ENCODE results near the gene CSAD.
"Not testable (repeated sequence)": the region's sequence is repeated elsewhere in the genome, so short reads cannot be mapped to it uniquely, and the experiment has no call there.

CSAD gene

DNA sequence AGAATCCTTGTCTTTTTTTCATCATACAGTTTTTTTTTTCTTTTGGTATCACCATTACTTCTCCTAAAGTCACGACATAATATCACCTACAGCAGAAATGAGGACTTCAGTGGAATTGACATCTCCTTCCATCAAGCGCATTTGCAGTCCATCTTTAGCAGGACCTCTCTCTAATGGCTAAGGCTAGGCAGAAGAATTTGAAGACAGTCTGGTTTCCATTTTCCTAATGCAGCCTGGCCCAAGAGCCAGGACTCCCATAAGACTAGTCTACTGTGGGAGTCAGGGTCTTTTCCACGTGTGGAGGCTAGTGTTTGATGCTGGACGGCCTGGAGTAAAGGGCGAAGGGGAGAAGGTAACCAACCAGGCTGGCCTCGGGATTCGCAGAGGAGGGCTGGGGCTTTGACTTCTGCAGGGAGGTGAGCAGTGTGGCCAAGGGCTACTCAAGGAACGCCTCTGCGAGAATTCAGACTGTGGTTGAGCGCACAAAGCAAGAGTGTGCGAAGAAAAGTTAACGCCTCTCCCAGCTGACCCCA lies 972 bp downstream of the CSAD start:
- H3K27me3 ChIP-seq (ENCODE audit: insufficient read depth, low read length) = no peaks in the 10 kb centered on the region
- peaks cover 15% of the 10 kb centered on the region; the same call in 1 of the 2 replicates for H3K36me3 ChIP-seq (ENCODE audit: insufficient read depth, low read length)
- H2AFZ ChIP-seq (ENCODE audit: low read length, unreplicated experiment) = peak overlapping the region; percentile 86
- peak overlapping the region; percentile 85 for H3K27ac ChIP-seq (ENCODE audit: low read depth, low read length)
- peak overlapping the region; percentile 90 for H3K4me3 ChIP-seq (ENCODE audit: low read depth, low read length)
- peaks cover 35% of the 10 kb centered on the region for H3K4me1 ChIP-seq (ENCODE audit: control insufficient read depth, insufficient read depth, low read length, unreplicated experiment)
- H3K79me2 ChIP-seq (ENCODE audit: control insufficient read depth, insufficient read depth, low read length, unreplicated experiment) = peaks cover 23% of the 10 kb centered on the region

DNA sequence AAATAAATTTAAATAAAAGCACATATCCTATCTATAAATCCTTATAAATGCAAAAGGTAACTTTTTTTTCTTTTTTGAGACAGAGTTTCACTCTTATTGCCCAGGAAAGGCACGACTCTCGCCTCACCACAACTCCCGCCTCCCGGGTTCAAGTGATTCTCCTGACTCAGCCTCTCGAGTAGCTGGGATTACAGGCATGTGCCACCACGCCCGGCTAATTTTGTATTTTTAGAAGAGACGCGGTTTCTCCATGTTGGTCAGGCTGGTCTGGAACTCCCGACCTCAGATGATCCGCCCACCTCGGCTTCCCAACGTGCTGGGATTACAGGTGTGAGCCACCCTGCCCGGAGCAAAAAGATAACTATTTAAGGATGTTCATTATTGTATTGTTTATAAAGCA lies 1.9 kb downstream of the CSAD start:
- H3K36me3 ChIP-seq (ENCODE audit: insufficient read depth, low read length) = peaks cover 13% of the 10 kb centered on the region; the same call in 1 of the 2 replicates
- H3K79me2 ChIP-seq (ENCODE audit: control insufficient read depth, insufficient read depth, low read length, unreplicated experiment) = peaks cover 20% of the 10 kb centered on the region
- H3K27ac ChIP-seq (ENCODE audit: low read depth, low read length); H2AFZ ChIP-seq (ENCODE audit: low read length, unreplicated experiment); H3K27me3 ChIP-seq (ENCODE audit: insufficient read depth, low read length); H3K4me3 ChIP-seq (ENCODE audit: low read depth, low read length): not testable (repeated sequence)
- H3K4me1 ChIP-seq (ENCODE audit: control insufficient read depth, insufficient read depth, low read length, unreplicated experiment) = peaks cover 40% of the 10 kb centered on the region

DNA sequence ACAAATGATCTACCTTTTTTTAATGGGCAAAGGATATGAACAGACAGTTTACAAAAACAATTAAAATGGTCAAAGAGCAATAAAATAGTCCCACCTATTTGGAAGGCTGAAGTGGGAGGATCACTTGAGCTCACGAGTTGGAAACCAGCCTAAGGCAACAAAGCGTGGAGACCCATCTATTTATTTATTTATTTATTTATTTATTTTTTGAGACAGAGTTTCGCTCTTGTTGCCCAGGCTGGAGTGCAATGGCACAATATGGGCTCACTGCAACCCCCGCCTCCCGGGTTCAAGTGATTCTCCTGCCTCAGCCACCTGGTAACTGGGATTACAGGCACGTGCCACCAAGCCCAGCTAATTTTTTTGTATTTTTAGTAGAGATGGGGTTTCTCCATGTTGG lies 3.3 kb downstream of the CSAD start:
- not testable (repeated sequence) for H3K27me3 ChIP-seq (ENCODE audit: insufficient read depth, low read length); H2AFZ ChIP-seq (ENCODE audit: low read length, unreplicated experiment); H3K36me3 ChIP-seq (ENCODE audit: insufficient read depth, low read length); H3K27ac ChIP-seq (ENCODE audit: low read depth, low read length); H3K4me3 ChIP-seq (ENCODE audit: low read depth, low read length)
- Histone ChIP-seq H3K79me2 (ENCODE audit: control insufficient read depth, insufficient read depth, low read length, unreplicated experiment) (peaks cover 11% of the 10 kb centered on the region), H3K4me1 (ENCODE audit: control insufficient read depth, insufficient read depth, low read length, unreplicated experiment) (peaks cover 36% of the 10 kb centered on the region)

DNA sequence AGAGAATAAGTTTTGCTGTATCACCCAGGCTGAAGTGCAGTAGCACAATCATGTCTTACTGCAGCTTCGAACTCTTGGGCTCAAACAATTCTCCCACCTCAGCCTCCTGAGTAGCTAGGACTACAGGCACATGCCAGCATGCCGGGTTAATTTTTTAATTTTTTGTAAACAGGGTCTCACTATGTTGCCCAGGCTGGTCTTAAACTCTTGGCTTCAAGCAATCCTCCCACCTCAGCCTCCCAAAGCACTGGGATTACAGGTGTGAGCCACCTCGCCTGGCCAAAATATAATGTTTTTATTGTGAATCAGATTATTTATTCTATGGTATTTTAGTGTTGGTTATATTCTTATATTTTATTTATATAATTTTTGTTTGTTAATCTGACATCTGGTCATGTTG lies 4.0 kb downstream of the CSAD start:
- H3K79me2 ChIP-seq (ENCODE audit: control insufficient read depth, insufficient read depth, low read length, unreplicated experiment) = peaks cover 4% of the 10 kb centered on the region
- no peak overlapping the region for H2AFZ ChIP-seq (ENCODE audit: low read length, unreplicated experiment)
- no peak overlapping the region for H3K27ac ChIP-seq (ENCODE audit: low read depth, low read length)
- no peaks in the 10 kb centered on the region for H3K27me3 ChIP-seq (ENCODE audit: insufficient read depth, low read length)
- no peak overlapping the region for H3K4me3 ChIP-seq (ENCODE audit: low read depth, low read length)
- peaks cover 2% of the 10 kb centered on the region; the same call in 1 of the 2 replicates for H3K36me3 ChIP-seq (ENCODE audit: insufficient read depth, low read length)
- peaks cover 34% of the 10 kb centered on the region for H3K4me1 ChIP-seq (ENCODE audit: control insufficient read depth, insufficient read depth, low read length, unreplicated experiment)

DNA sequence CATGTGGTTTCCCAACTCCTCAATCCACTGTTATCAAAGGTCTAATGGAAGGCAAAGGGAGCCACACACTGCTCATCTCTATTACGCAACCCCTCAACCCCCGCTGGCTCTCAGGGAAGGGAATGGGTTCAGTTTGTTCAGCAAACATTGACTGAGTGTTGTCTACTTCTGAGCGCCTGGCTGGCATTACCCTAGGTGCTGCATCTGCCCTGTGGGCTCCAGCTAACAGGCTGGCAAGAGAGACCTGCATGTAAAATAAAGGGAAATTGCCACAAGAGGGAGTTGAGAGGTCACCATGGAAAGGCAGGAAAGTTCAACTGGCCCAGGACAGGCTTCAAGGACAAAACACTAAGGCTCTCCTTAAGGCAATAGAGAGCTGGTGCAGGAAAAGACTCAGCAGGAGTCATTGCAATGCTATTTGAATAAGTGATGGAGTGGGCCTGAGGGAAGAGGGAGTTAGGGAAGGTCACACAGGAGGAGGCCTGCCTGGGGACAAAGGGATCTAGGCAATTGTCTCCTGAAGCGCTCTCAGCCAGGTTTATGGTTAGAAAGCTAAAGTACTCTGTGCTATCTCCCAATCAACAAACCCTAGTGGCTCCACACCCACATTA lies 5.7 kb downstream of the CSAD start:
- Histone ChIP-seq H3K27ac (ENCODE audit: low read depth, low read length) (peak overlapping the region; percentile 29), H3K79me2 (ENCODE audit: control insufficient read depth, insufficient read depth, low read length, unreplicated experiment) (no peaks in the 10 kb centered on the region), H3K4me3 (ENCODE audit: low read depth, low read length) (no peak overlapping the region), H3K27me3 (ENCODE audit: insufficient read depth, low read length) (no peaks in the 10 kb centered on the region), H3K36me3 (ENCODE audit: insufficient read depth, low read length) (no peaks in the 10 kb centered on the region), H3K4me1 (ENCODE audit: control insufficient read depth, insufficient read depth, low read length, unreplicated experiment) (peaks cover 41% of the 10 kb centered on the region), H2AFZ (ENCODE audit: low read length, unreplicated experiment) (peak overlapping the region; percentile 29)

DNA sequence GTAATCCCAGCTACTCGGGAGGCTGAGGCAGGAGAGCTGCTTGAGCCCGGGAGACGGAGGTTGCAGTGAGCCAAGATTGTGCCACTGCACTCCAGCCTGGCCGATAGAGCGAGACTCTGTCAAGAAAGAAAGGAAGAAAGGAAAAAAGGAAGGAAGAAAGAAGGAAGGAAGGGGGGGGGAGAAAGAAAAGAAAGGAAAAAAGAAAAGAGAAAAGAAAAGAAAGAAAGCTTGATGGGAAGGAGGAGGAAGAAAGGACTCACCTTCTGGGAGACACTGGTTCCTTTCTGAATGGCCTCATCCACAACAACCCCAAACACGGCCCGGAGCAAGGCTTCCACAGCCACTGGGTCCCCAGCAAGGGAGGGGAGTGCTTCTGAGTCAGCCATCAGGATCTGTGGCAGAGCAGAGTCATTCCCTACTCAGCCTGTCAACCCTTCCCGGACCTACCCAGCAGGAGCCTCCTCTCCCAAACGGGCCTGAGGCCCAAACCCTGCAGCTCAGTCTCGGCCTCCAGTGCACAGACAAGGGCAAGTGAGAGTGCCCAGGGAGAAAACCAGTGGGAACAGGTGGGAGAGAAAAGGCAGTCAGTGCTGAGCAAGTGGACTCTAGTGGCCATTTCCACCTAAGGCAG lies 7.5 kb downstream of the CSAD start:
- no peaks in the 10 kb centered on the region for H3K27me3 ChIP-seq (ENCODE audit: insufficient read depth, low read length)
- H3K36me3 ChIP-seq (ENCODE audit: insufficient read depth, low read length) = no peaks in the 10 kb centered on the region
- H3K4me1 ChIP-seq (ENCODE audit: control insufficient read depth, insufficient read depth, low read length, unreplicated experiment) = peaks cover 34% of the 10 kb centered on the region
- no peak overlapping the region for H3K4me3 ChIP-seq (ENCODE audit: low read depth, low read length)
- H2AFZ ChIP-seq (ENCODE audit: low read length, unreplicated experiment) = no peak overlapping the region
- no peaks in the 10 kb centered on the region for H3K79me2 ChIP-seq (ENCODE audit: control insufficient read depth, insufficient read depth, low read length, unreplicated experiment)
- no peak overlapping the region for H3K27ac ChIP-seq (ENCODE audit: low read depth, low read length)

DNA sequence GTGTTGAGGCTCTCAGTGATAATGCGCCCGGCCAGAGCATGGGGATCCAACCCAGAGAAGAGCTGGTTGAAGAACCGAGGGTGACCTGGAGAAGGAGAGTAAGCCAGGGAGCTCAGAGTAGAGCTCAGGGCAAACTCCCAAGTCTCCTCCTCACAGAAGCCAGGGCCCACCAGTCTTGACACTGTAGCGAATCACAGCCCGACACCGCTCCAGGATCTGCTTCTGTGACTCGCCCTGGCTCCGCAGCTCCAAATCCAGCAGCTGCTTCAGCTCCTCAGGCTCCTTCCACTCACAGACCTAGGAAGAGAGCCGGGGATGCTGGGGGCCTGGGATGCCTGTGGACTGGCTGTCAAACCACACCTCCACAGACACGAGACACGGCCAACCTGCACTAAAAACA lies 8.4 kb downstream of the CSAD start:
- H3K4me1 ChIP-seq (ENCODE audit: control insufficient read depth, insufficient read depth, low read length, unreplicated experiment) = peaks cover 34% of the 10 kb centered on the region
- no peak overlapping the region for H3K27ac ChIP-seq (ENCODE audit: low read depth, low read length)
- H3K4me3 ChIP-seq (ENCODE audit: low read depth, low read length) = no peak overlapping the region
- H3K36me3 ChIP-seq (ENCODE audit: insufficient read depth, low read length) = no peaks in the 10 kb centered on the region
- H3K79me2 ChIP-seq (ENCODE audit: control insufficient read depth, insufficient read depth, low read length, unreplicated experiment) = no peaks in the 10 kb centered on the region
- no peaks in the 10 kb centered on the region for H3K27me3 ChIP-seq (ENCODE audit: insufficient read depth, low read length)
- H2AFZ ChIP-seq (ENCODE audit: low read length, unreplicated experiment) = no peak overlapping the region

DNA sequence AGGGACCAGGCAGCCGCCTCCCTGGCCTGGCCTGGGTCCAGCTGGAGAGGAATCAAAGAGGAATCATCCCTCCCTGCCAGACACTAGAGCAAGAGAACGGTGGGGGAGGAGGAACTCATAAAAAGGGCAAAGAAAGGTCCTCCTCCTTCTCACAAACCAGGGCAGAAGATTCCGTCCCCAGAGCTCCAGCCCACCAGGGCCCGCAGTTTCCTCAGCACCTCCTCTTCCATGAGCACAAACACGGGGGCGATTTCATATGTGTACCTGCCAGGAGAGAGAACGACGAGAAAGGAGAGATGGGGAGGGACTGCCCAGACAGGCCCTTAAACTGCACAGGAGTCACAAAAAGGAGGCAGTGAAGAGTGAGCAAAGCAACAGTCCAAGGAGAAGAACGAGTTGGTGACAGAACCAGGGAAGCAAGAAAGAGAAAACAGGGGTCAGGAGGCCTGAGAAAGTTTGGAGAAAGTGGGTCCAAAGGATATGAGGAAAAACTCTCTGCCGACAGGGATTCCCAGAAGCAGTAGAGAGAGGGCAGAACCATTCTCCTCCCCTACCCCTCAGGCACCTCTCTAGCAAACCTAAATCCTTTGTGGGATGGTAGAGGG lies 8.9 kb downstream of the CSAD start:
- no peak overlapping the region for H3K27ac ChIP-seq (ENCODE audit: low read depth, low read length)
- no peak overlapping the region for H3K4me3 ChIP-seq (ENCODE audit: low read depth, low read length)
- no peaks in the 10 kb centered on the region for H3K79me2 ChIP-seq (ENCODE audit: control insufficient read depth, insufficient read depth, low read length, unreplicated experiment)
- peaks cover 34% of the 10 kb centered on the region for H3K4me1 ChIP-seq (ENCODE audit: control insufficient read depth, insufficient read depth, low read length, unreplicated experiment)
- H2AFZ ChIP-seq (ENCODE audit: low read length, unreplicated experiment) = no peak overlapping the region
- H3K36me3 ChIP-seq (ENCODE audit: insufficient read depth, low read length) = no peaks in the 10 kb centered on the region
- no peaks in the 10 kb centered on the region for H3K27me3 ChIP-seq (ENCODE audit: insufficient read depth, low read length)

DNA sequence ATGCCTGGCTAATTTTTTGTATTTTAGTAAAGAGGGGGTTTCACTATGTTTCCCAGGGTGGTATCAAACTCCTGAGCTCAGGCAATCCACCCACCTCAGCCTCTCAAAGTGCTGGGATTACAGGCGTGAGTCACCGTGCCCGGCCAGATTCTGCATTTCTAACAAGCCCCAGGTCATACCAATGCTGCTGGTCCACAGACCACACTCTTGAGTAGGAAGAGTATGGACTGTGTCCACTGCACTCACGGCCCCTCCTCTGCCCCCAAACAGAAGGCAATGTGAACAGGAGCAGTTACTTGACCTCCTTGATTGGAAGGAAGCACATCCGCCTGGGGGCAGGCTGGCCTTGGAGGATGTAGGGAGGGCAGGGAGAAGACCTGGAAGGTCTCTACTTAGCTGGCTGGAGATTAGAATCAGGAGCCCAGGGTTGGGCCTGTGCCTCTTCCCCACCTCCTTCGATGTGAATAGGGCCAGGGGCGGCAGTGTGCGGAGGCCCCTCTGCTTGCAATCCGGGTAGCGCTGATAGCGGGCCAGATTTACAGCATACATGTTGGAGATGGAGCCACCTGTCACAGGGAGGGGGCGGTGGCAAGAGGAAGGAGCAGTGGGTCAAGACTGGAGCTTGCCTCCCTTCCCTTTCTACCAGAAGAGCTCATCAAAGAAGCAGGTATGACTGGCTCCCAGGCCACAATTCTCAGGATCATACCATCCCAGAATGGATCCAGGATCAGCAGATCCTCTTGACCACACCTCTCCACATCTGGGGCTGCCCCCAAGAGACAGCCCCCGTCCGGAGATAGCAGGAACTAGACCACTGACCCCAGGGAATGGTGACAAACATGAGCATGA lies 9.6 kb downstream of the CSAD start:
- no peak overlapping the region for H2AFZ ChIP-seq (ENCODE audit: low read length, unreplicated experiment)
- H3K79me2 ChIP-seq (ENCODE audit: control insufficient read depth, insufficient read depth, low read length, unreplicated experiment) = no peaks in the 10 kb centered on the region
- H3K4me1 ChIP-seq (ENCODE audit: control insufficient read depth, insufficient read depth, low read length, unreplicated experiment) = peaks cover 34% of the 10 kb centered on the region
- H3K27me3 ChIP-seq (ENCODE audit: insufficient read depth, low read length) = no peaks in the 10 kb centered on the region
- no peak overlapping the region for H3K27ac ChIP-seq (ENCODE audit: low read depth, low read length)
- H3K36me3 ChIP-seq (ENCODE audit: insufficient read depth, low read length) = no peaks in the 10 kb centered on the region
- H3K4me3 ChIP-seq (ENCODE audit: low read depth, low read length) = no peak overlapping the region

DNA sequence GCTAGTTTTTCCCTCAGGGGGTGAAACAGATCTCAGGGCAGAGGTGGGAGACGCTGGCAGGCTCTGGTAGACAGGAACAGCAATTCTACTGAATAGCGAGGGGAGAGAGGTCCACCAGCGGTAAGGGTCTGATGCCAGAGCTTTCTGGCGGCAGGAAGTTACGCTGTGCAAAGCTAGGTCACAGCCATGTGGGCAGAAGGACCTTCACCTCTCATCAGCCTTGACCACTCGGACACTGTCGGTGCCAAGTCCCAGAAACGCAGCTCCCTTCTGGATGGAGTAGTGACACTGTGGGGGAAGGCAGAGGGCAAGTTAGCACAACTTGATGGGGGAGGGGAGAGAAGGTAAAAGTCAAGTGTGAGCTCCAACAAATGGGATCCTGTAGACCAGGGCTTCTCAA lies 10.5 kb downstream of the CSAD start:
- H3K4me3 ChIP-seq (ENCODE audit: low read depth, low read length) = no peak overlapping the region
- no peak overlapping the region for H2AFZ ChIP-seq (ENCODE audit: low read length, unreplicated experiment)
- no peaks in the 10 kb centered on the region for H3K79me2 ChIP-seq (ENCODE audit: control insufficient read depth, insufficient read depth, low read length, unreplicated experiment)
- H3K36me3 ChIP-seq (ENCODE audit: insufficient read depth, low read length) = no peaks in the 10 kb centered on the region
- no peaks in the 10 kb centered on the region for H3K27me3 ChIP-seq (ENCODE audit: insufficient read depth, low read length)
- peaks cover 29% of the 10 kb centered on the region for H3K4me1 ChIP-seq (ENCODE audit: control insufficient read depth, insufficient read depth, low read length, unreplicated experiment)
- no peak overlapping the region for H3K27ac ChIP-seq (ENCODE audit: low read depth, low read length)

All from ACC112 (cell line).